Measurements from ENCODE around the gene NHLRC2.

Gene NHLRC2

GRCh38 chr10:113945687-113946085, 91.2 kb downstream of the NHLRC2 start:
- DNase-seq: no peak

GRCh38 chr10:113947184-113948041, 93.0 kb downstream of the NHLRC2 start:
- no peak for DNase-seq

- DNase-seq: no peak
Measured at GRCh38 chr10:113948048-113948447, 93.6 kb downstream of the NHLRC2 start.

GRCh38 chr10:113950268-113950667, 95.8 kb downstream of the NHLRC2 start:
- no peak for DNase-seq

GRCh38 chr10:113953505-113954272, 99.2 kb downstream of the NHLRC2 start:
- DNase-seq: peak; percentile 13

GRCh38 chr10:113954409-113954808, 99.9 kb downstream of the NHLRC2 start:
- DNase-seq: no peak

- no peak for DNase-seq
Measured at GRCh38 chr10:113957013-113957412, 102.6 kb downstream of the NHLRC2 start.

GRCh38 chr10:113958631-113959382, 104.3 kb downstream of the NHLRC2 start:
- DNase-seq: no peak

- no peak for DNase-seq
Measured at GRCh38 chr10:113959383-113959760, 104.9 kb downstream of the NHLRC2 start.

GRCh38 chr10:113960617-113961181, 106.2 kb downstream of the NHLRC2 start:
- peak; percentile 69 for DNase-seq

- peak; percentile 86 for DNase-seq
Measured at GRCh38 chr10:113961182-113962031, 106.9 kb downstream of the NHLRC2 start.

GRCh38 chr10:113965077-113965476, 110.6 kb downstream of the NHLRC2 start:
- no peak for DNase-seq

GRCh38 chr10:113965683-113966082, 111.2 kb downstream of the NHLRC2 start:
- DNase-seq: no peak

Data from CD4-positive, alpha-beta T cell treated with Interleukin-10 for 1 hour (primary cell).